Panc1 (cell line): Measurements from ENCODE around the gene RAD23A. TPM values are rescaled to one million over a fixed set of nuclear protein-coding genes. Genes with fewer than 3 reads are reported as not detected.

Experiments
- ATAC-seq: fragments of 200-7000 bp; cut with Tn5 transposase; 2 replicates; pipeline ENCODE4 v1.9.1; 2020; ENCODE audit warnings: mild to moderate bottlenecking, moderate library complexity
- BruUV-seq: library from RNA; stranded (reverse); fragments of 400-500 nt; replicated peaks from 2 replicates; lab custom pipeline; 2021; lab: Mats Ljungman, UMichigan
- CTCF ChIA-PET: fragments of 300-600 bp; sonication (Branson Sonifier 250); formaldehyde crosslinking; loops from one replicate; lab custom pipeline; 2022; ENCODE audit warnings: antibody characterized with exemption; lab: Charles Lee
- POLR2A ChIA-PET: fragments of 300-600 bp; sonication (Branson Sonifier 250); formaldehyde crosslinking; loops from one replicate; lab custom pipeline; 2022; ENCODE audit warnings: antibody characterized with exemption; lab: Charles Lee
- DNase-seq: peaks from one replicate; pipeline ENCODE4 v3.0.0-alpha.2; 2010; ENCODE audit warnings: low read depth, low spot score
- H3K27ac ChIP-seq: 2 replicates; pipeline ENCODE4 v1.5.1; 2011; ENCODE audit warnings: mild to moderate bottlenecking, low read length, inconsistent platforms
- H3K27me3 ChIP-seq: fragments of 200-500 bp; sonication (Bioruptor generic); 2 replicates; pipeline ENCODE4 v1.6.0; 2014; ENCODE audit warnings: low read length, inconsistent platforms; ENCODE audit not compliant: control insufficient read depth, insufficient read depth
- H3K36me3 ChIP-seq: fragments of 200-500 bp; sonication (Bioruptor generic); 2 replicates; pipeline ENCODE4 v1.5.1; 2014; ENCODE audit warnings: inconsistent platforms, mild to moderate bottlenecking, low read length, moderate library complexity; ENCODE audit not compliant: control insufficient read depth, insufficient read depth
- H3K4me1 ChIP-seq: 2 replicates; pipeline ENCODE4 v1.5.1; 2011; ENCODE audit warnings: inconsistent platforms, mild to moderate bottlenecking, low read length, moderate library complexity; ENCODE audit not compliant: control insufficient read depth, insufficient read depth
- H3K4me3 ChIP-seq, 2 experiments: 2 replicates each; pipeline ENCODE4 v1.5.1; 2011 to 2012; ENCODE audit warnings: low read depth in 2 of 2, low read length in 2 of 2, mild to moderate bottlenecking in 2 of 2, inconsistent platforms in 1 of 2, moderate library complexity in 1 of 2
- H3K9me3 ChIP-seq: fragments of 200-500 bp; sonication (Bioruptor generic); 2 replicates; pipeline ENCODE4 v1.5.1; 2014; ENCODE audit warnings: low read depth, mild to moderate bottlenecking, inconsistent platforms, low read length, moderate library complexity; ENCODE audit not compliant: control insufficient read depth, insufficient read depth
- POLR2AphosphoS5 ChIP-seq: IDR thresholded peaks from 2 replicates; pipeline ENCODE4 v1.6.1; 2012; ENCODE audit warnings: mild to moderate bottlenecking, low read depth, low read length, moderate library complexity
- SIN3A ChIP-seq: IDR thresholded peaks from 2 replicates; pipeline ENCODE4 v1.6.1; 2012; ENCODE audit warnings: low read depth, mild to moderate bottlenecking, low read length, moderate library complexity, borderline replicate concordance; ENCODE audit not compliant: insufficient read depth
- TCF7L2 ChIP-seq: IDR thresholded peaks from 2 replicates; pipeline ENCODE4 v1.6.1; 2011; ENCODE audit warnings: mild to moderate bottlenecking, low read depth, low read length, inconsistent platforms
- in situ Hi-C: cut with HindIII; loops from 2 replicates; pipeline ENCODE4 v1.10.0; 2016; ENCODE audit warnings: low sequenced_read_pairs, low pct_unique_long_range_greater_than_20kb
- intact Hi-C: fragments of 100-400 bp; cut with micrococcal nuclease; formaldehyde crosslinking; loops from one replicate; pipeline ENCODE4 v1.10.0; 2022; ENCODE audit not compliant: unreplicated experiment
- total RNA-seq: library from RNA; stranded (reverse); gene quantifications from one replicate; pipeline ENCODE4 v1.2.1, GENCODE V29; 2021; ENCODE audit not compliant: unreplicated experiment
- TF ChIP-seq, protein P1 (sequence below), 2 experiments: IDR thresholded peaks; 2 replicates each; pipeline ENCODE4 v1.6.1; 2011 to 2012; ENCODE audit warnings: low read depth in 2 of 2, control low read depth in 1 of 2, low read length in 1 of 2, mild to moderate bottlenecking in 1 of 2, moderate library complexity in 1 of 2; ENCODE audit not compliant: insufficient read depth in 1 of 2
- TF ChIP-seq, protein P2 (sequence below): fragments of 450-650 bp; IDR thresholded peaks from 2 replicates; pipeline ENCODE4 v1.5.1; 2017; ENCODE audit warnings: mild to moderate bottlenecking

RAD23A gene
- total RNA-seq, 1 experiment from 2014 or later, result 111 TPM

DNA sequence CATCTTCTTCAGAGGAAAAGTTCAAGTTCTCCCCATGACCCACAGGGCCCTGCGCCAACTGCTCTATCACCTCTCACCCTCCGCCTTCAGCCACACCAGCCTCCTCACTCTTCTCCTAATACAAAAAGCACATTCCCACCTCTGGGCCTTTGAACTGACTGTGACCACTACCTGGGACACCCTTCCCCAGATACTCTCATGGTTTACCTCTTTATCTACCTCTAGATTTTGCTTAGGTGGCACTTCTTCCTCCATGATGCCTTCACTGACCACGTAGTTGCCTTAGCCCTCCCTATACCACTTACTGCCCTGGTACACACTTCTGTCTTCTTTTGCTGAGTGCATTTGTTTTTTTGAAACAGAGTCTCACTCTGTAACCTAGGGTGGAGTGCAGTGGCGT lies 22.7 kb upstream of the RAD23A start:
- TF ChIP-seq POLR2AphosphoS5 (no peak), TCF7L2 (no peak), SIN3A (no peak)
- TF ChIP-seq, protein P1, sequence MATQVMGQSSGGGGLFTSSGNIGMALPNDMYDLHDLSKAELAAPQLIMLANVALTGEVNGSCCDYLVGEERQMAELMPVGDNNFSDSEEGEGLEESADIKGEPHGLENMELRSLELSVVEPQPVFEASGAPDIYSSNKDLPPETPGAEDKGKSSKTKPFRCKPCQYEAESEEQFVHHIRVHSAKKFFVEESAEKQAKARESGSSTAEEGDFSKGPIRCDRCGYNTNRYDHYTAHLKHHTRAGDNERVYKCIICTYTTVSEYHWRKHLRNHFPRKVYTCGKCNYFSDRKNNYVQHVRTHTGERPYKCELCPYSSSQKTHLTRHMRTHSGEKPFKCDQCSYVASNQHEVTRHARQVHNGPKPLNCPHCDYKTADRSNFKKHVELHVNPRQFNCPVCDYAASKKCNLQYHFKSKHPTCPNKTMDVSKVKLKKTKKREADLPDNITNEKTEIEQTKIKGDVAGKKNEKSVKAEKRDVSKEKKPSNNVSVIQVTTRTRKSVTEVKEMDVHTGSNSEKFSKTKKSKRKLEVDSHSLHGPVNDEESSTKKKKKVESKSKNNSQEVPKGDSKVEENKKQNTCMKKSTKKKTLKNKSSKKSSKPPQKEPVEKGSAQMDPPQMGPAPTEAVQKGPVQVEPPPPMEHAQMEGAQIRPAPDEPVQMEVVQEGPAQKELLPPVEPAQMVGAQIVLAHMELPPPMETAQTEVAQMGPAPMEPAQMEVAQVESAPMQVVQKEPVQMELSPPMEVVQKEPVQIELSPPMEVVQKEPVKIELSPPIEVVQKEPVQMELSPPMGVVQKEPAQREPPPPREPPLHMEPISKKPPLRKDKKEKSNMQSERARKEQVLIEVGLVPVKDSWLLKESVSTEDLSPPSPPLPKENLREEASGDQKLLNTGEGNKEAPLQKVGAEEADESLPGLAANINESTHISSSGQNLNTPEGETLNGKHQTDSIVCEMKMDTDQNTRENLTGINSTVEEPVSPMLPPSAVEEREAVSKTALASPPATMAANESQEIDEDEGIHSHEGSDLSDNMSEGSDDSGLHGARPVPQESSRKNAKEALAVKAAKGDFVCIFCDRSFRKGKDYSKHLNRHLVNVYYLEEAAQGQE (IDR thresholded peaks at IDR 0.05; ENCODE audit: insufficient read depth in 1 of 2, low read depth in 2 of 2, low read length in 1 of 2), result no peak
- TF ChIP-seq, protein P2, sequence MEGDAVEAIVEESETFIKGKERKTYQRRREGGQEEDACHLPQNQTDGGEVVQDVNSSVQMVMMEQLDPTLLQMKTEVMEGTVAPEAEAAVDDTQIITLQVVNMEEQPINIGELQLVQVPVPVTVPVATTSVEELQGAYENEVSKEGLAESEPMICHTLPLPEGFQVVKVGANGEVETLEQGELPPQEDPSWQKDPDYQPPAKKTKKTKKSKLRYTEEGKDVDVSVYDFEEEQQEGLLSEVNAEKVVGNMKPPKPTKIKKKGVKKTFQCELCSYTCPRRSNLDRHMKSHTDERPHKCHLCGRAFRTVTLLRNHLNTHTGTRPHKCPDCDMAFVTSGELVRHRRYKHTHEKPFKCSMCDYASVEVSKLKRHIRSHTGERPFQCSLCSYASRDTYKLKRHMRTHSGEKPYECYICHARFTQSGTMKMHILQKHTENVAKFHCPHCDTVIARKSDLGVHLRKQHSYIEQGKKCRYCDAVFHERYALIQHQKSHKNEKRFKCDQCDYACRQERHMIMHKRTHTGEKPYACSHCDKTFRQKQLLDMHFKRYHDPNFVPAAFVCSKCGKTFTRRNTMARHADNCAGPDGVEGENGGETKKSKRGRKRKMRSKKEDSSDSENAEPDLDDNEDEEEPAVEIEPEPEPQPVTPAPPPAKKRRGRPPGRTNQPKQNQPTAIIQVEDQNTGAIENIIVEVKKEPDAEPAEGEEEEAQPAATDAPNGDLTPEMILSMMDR, result no peak
- ChIA-PET CTCF (no interaction called here), POLR2A (no interaction called here)
- no TSS peak for BruUV-seq
- Histone ChIP-seq H3K4me1 (no peaks in the 10 kb centered on the region), H3K9me3 (no peaks in the 10 kb centered on the region), H3K36me3 (peaks cover 5% of the 10 kb centered on the region), H3K27ac (no peak overlapping the region), H3K4me3 (no peak overlapping the region), H3K27me3 (no peaks in the 10 kb centered on the region)
- in situ Hi-C loops (no loop called here), intact Hi-C loops (no loop called here)
- DNase-seq (no peak), ATAC-seq (no peak)

DNA sequence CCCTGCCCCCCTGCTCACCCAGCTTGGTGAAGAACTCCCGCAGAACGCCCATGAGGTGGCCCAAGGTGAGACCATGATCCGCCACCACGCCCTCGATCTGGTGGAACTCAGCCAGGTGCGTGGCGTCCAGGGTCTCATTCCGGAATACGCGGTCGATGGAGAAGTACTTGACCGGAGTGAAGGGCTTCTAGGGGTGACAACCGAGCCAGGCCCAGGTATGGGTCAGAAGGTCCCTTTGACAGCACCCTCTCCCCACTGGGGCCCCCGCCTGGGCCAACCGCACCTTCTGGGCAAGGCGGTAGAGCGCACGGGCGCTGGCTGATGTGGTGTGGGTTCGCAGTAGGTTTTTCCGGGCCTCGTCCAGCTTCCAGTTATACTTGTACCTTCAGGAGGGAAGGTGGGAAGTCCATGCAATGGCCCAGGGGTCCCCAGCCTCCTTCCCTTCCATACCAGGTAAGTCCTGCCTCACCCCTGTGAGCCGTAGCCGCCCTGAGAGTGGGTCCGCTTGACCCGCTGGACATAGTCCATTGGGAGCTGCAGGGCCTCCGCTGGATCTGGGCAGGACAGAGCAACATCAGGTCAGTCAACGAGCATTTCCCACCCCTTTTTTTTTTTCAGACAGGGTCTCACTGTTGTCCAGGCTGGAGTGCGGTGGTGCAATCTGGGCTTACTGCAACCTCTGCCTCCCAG lies 20.9 kb upstream of the RAD23A start:
- CTCF ChIA-PET, result no interaction called here

More for the DNA sequence above, 20.9 kb upstream of the RAD23A start:
- DNase-seq (no peak), ATAC-seq (no peak)
- Histone ChIP-seq H3K27ac (no peak overlapping the region), H3K4me3 (no peak overlapping the region), H3K36me3 (peaks cover 9% of the 10 kb centered on the region), H3K4me1 (no peaks in the 10 kb centered on the region), H3K27me3 (no peaks in the 10 kb centered on the region), H3K9me3 (no peaks in the 10 kb centered on the region)
- intact Hi-C loops, result no loop called here
- in situ Hi-C loops, result no loop called here
- POLR2A ChIA-PET, result no interaction called here
- BruUV-seq, result no TSS peak
- TF ChIP-seq, protein P2, result no peak
- TF ChIP-seq TCF7L2 (no peak), SIN3A (no peak), POLR2AphosphoS5 (no peak)
- TF ChIP-seq, protein P1 (IDR thresholded peaks at IDR 0.05; ENCODE audit: insufficient read depth in 1 of 2, low read depth in 2 of 2, low read length in 1 of 2), result no peak
